NCI-H187 treated with DMSO at 0.1 percent for 48 hours (cell line): ENCODE results near the gene HIVEP3.

Experiments used
- DNase-seq: peaks from one replicate; lab custom pipeline; 2025; lab: John Stamatoyannopoulos, UW

The HIVEP3 gene

DNA sequence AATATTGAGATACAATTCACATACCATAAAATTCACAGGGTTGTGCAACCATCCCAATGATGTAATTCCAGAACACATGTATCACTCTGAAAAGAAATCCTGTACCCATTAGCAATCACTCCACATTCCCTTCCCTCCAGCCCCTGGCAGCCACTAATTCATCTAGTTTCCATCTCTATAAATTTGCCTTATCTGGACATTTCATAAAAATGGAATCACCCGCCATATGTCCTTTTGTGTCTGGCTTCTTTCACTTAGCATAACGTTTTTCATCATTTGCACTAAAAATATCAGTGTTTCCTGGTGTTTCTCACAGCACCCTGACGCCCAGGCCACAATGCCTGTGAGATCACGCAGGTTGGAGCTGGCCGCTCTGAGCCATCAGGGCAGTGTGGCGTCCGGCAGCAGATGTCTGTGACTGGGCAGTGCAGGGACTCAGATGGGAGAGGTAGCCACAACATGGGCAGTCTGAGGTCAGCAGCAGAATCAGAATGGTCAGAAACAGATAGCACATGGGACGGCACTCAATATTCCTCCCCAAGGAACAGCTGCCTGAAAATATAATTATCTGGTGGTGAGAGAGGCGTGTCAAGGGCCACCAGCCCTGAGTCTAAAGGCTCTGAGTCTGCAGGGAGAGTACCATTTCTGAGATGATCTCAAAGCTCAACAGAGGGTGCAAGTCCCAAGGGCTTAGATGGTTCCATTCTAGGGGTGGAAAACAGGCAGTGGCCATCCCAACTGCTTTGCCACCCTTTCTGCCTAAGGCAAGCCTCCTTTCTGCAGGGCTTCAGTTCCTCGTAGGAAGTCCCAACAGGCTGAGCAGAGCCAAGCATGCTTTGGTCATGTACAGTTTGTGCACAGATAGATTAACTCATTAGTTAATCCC, 304.8 kb downstream of the HIVEP3 start:
- no peak for DNase-seq

DNA sequence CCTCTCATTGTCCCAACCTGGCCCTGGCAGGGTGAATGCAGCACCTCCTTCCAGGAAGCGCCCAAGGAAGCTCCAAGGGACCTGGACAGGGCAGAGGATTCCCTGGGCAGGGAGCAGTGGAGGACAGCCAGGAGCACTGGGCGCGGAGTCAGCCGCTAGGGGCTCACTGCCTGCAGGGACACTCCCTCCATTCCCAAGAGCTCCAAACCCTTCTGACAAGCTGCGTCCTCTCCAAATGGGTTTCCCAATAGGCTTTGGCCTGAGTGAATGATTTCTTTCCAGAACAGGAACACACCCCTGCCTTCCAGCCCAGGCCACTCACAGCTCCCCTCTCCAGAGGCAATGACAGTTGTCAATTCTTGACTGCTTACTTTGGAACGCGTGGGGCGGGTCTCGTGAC, 305.8 kb downstream of the HIVEP3 start:
- DNase-seq, result no peak

DNA sequence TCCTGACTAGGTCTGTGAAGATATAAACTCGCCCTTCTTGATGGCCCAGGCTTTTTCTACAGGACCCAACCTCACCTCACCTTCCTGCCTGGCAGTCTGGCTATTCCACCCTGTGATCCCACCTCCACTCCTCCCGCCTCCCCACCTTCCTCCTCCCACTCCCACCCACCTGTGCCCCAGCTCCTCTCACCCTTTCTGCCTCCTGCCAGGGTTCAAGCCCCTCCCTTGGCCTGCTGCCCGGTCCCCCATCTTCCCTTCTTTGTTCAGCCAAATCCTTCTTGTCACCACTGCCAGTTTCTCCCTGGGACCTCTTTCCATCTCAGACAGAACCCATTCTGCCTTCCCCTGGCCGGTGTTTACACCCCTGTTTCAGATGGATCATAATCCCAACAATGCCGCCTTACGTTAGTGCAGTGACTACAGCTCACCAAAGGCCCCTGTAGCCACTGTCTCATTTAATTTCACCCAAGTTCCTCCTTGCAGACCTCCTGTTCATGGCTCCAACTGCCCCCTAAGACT, 306.7 kb downstream of the HIVEP3 start:
- no peak for DNase-seq

DNA sequence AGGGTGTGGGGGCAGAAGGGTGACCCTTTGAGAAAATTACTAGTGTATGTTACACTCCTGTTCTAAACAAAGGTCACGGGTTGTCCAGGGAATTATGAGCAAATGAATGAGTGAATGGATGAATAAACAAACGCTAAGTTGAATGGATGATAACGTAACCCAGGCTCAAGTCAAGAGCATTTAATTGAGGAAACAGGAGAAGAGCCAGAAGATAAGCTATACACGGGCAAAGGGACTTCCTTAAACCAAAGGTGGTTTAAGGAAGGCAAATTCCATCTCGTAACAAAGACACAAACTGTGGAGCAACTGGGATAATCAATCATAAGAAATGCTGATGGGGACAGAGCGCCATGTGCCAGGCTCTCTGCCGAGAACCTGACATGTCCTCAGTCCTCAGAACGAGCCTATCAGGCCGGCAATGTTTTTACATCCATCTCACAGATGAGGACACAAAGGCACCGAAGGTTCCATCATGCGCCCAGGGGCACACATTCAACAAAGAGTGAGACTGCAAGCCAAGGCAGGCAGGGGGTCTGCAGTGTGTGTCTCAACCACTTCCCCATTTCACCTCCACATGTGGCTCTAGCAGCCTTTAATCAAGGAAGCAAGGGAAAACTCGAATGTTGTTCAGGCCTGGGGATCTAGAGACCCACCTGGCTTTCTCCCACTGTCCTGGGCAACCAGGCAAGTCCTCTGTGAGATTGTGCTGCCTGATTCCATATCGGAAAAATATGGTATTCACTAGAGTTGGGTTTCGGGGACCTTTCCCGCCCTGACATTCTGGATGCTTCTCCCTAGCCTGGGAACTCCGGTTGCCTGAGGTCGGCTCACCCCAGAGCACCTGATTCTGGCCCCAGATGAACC, 307.4 kb downstream of the HIVEP3 start:
- DNase-seq, result no peak

DNA sequence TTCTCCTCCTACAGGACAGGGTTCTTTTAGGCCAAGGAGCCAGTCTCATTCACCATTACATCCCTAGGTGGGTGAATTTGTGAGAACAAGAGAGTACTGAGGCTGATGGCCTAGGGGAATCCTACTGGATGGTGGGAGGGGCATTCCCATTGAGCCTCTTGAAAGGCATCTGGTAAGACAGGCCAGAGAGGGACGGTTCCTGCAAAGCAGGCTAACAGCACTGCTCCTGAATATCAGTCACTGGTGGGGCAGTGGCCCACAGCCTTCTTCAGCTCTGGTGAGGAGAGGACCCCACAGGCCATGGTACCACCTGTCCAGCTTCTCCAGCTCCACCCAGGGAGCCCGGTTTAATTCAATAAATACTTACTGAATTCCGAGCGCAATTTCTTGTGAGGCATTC, 308.4 kb downstream of the HIVEP3 start:
- DNase-seq, result no peak

DNA sequence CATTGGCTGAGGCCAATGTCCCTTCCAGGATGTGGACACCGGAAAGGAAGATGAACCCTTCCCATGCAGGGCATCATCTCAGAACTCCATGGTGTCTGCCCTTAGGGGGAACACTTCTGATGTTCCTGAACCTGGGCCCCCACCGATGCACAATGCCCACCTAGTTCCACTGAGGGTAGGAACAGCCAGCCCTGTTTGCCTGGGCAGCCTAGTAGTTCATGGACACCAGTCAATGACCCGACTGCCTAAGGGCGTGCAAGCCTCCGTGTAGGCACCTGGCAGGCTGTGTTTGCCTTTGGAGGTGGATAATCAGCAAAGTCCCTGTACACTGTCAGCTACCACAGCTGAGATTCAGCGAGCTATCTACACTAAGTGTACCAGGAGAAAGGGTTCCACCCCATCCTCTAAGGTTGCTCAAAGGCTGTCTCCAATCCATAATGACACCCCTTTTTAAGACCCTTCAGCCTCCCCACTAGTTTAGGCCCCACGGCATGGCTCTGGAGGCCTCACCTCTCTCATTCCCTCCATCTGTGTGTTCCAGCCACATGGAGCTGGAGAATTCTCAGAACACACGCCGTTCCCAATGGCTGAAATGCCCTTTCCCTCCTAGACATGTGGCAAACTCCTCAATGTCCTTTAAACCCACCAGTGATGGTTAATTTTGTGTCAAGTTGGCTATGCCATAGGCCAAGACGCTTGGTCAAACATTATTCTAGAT, 309.4 kb downstream of the HIVEP3 start:
- DNase-seq, result no peak

DNA sequence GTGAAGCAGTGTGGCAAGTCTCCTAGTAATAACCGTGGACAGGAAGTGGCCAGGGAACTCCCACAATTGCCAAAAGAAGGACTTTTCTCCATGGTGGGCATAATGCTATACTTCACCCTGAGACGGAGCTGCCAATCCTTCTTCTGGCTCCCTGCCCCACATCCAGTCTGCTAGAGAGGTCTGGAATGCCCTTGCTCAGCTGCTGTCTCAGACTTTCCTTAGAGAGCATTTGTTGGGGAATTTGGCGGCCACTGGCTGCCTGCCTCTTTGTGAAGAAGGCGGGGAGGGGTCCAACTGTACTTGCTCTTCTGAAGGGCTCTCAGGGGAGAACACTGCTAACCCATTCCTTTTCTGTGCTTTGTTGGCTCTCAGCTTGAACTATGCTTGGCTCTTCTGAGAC, 310.5 kb downstream of the HIVEP3 start:
- DNase-seq, result no peak

DNA sequence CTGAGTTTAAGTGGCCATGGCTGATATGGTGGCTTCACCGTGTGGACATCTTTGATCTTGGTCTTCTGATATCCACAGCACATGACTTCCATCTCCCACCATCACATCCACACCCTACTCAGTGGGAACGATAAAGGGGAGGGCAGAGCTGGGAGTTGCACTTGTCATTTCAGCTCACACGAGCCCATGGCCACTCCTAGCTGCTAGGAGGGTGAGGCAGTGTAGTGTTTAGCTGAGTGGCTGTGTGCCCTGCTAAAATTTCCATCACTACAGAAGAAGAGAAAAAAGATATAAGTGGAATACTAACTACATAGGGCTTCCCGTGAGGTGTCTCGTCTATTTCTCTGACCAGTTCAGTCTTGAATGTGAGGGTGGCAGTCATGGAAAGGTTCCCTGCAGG, 310.9 kb downstream of the HIVEP3 start:
- DNase-seq, result no peak

DNA sequence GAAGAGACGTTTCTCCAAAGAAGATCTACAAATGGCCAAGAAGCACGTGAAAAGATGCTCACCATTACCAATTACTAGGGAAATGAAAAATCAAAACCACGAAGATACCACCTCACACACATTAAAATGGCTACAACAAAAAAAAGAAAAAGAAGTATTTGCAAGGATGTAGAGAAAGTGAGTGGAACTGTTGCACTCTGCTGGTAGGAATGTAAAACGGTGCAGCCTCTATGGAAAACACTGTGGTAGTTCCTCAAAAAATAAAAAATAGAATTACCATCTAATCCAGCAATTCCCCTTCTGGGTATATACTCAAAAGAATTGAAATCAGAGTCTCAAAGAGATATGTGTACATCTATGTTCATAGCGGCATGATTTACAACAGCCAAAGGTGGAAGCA, 318.8 kb downstream of the HIVEP3 start:
- no peak for DNase-seq

DNA sequence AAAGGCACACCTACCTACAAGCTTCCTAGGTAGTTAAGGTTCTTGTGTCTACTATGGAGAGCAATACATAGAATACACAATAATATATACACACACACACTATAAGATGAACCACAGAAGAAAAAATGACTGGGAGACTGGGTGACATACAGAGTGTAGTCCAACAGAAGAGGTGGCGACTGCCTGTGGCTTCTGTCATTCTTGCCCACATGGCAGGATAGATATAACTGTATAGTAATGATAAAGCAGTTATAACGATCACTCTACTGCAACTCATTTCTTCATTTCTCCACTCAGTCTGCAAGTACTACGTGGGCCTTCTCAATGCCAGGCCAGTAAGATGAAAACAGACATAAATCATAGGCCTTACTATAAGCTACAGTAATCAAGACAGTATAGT, 320.4 kb downstream of the HIVEP3 start:
- DNase-seq, result no peak

DNA sequence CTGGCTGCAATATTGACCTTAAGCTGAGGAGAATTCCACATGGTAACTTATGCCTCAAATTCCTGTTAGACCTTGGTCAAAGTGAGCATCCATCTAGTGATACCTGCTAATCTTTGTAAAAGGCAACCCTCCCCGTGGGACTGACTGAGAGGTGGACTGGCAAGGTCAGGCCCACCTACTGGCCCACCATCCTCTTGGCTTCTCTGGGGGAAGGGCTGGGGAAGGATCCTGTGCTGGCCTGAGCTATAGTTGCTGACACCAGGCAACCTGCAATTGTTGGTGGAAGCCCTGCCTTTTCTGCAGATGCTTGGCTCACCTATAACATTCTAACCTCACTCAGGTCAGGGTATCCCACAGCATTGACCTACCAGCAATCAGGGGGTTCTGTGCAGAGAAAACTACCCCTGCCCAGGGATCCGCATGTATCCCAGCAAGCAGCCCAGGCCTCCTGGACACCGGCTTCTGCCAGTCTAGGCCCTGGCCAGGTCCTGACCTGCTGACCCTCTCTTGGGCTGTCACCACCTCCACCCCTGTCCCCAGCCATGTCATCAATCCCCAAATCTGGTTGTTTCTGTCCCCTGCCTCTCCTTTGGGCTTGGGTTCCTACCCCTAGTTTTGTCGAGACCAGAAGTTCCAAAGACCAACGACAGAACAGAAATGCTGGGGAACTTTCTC, 326.1 kb downstream of the HIVEP3 start:
- DNase-seq, result no peak

DNA sequence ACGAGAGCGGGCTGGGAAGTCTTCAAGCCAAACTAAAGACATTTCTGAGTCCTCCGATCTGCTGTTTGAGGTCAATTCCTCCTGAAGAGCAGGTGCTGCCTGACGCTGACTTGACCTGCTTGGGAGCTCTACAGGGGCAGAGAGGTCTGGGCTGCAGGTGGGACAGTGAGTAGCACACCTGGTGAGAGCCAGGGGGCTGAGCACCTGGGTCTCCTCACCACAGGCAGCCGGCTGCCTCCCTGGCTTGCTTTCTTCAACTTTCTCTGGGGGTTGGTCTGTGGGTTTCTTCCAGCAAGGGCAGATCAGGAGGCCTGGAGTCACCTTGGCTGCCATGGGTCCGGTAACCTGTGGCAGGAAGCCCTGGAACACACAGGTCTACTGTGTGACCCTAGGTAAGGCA, 326.8 kb downstream of the HIVEP3 start:
- DNase-seq, result no peak

DNA sequence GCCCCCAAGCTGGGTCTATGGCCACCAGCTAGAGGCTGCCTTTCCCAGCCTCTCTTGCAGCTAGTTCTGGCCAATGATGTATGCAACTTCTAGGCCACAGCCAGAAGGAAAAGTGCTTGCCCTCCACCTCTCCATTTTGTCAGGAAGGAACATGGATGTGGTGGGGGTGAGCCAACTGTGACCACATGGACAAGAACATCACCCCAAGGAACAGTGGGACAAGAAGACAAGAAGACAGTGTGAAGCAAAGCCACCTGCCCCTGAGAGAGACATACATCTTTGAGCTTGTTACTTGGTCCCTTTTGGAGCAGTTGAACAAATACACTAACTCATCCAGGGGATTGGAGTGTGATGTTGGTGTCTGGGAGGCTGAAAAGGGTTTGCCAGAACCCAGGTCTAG, 328.4 kb downstream of the HIVEP3 start:
- DNase-seq, result no peak

DNA sequence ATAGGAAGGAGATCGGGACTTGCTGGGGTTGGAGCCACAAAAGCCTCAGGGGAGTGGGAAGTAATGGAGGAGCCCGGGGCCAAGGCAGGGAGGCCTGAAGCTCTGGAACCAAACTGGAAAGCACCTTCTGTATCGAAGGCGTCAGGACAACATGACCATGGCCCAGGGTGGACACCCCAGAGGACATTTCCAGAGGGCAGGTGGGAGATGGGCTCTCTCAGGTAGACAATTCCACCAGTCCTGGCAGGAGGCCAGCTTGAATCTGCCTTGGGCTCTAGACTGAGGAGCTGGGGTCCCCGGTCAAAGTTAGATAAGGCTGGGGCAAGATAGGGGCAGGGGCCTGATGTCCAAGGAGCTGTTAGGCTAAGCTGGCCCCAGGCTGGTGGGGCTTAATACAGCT, 329.3 kb downstream of the HIVEP3 start:
- no peak for DNase-seq

DNA sequence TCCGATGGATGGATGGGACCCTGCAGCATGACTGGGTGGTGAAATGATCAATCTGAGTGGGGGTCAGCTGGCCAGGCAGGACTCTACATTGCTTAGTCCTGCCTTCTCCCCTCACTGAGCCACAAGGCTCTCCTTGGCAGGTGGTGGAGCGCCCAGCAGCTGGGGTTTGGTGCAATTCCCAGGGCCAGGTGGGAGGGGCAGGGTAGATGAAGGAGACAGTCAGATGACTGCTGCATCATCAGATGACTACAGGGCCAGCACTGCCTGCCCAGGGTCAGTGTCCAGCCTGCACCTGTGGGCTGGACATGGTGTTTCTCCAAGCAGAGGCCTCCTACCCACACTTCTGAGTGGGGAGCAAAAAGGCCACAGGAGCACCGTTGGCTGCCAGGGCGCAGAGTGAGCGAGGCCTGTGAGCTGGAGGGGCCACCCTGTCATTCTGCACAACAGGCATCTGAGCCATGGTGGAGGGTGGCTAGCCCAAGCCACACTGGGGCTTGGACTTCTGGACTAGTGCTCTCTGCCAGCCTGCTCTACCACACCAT, 330.3 kb downstream of the HIVEP3 start:
- DNase-seq, result no peak

DNA sequence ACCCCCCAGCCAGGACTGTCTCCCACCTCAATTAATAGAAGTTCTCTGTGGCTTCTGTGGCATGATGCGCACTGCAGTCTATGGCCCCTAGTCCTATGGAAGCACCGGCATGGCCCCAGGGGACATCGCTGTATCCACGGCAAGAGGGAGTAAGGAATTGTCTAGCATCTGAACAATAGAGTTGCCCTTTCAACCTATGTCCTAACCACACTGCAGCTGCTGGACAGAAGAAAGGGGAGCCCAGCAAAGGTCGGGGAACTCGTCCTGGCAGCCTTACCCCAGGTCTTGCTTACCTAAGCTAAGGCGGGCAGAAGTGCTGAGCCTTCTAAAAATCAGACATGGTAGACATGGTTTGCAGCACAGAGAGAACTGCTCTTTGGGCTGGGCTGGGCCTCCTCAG, 330.9 kb downstream of the HIVEP3 start:
- no peak for DNase-seq

DNA sequence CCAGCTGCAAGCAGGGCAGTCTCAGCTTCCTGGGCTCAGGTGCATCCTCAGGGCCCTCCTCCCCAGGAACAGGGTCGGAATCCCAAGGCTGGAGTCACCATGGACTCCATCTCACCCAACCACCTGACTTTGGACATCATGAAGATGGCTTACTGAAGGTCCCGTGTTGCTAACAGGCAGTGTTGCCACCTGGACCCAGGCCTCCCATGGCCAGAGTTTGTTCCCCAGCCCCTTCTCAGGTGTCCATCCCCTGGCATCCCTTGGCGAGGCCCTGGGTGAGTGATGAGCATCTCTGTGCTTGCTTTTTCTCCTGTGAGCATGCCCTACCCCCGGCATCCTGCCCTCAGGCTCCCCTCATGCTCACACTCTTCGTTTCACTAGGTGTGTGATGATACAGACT, 332.5 kb downstream of the HIVEP3 start:
- DNase-seq, result no peak

DNA sequence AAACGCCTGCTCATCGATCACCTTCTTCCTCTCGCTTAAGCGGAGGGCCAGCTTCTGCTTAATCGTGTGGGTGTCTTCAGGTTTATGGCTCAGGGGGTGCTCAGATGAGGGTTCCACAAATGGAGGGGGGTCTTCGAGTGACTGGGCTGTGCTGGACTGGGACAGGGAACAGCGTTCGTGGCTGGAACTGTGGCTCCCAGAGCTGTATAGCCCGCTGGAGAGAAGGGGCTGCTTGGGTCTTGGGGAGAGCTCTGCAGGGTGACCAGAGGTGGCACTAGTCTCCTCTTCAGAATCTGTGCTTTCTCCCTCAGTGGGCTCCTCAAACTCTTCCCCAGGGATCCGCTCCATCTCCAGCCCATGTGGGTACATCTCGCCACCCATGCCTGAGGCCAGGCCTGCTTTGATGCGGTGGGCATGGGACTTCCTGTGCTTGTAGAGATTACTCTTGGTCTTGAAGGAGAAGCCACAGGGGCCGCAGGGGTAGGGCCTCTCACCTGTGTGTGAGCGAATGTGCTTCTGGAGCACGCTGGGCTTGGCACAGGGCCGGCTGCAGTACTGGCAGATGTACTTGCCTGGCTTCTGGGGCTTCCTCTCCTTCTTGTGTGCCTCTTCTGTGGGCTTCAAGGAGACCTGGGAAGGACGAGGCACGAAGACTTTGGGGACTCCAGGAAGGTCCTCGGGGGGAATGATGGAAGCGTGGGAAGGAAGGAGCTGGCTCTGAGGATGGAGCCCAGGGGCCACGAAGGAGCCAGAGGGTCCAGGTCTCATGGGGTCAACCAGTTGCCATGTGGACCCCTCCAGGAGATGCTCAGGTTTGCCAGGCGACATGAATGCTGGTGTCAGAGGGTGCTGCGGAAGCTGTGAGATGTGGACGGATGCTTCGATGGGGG, 334.8 kb downstream of the HIVEP3 start:
- no peak for DNase-seq

DNA sequence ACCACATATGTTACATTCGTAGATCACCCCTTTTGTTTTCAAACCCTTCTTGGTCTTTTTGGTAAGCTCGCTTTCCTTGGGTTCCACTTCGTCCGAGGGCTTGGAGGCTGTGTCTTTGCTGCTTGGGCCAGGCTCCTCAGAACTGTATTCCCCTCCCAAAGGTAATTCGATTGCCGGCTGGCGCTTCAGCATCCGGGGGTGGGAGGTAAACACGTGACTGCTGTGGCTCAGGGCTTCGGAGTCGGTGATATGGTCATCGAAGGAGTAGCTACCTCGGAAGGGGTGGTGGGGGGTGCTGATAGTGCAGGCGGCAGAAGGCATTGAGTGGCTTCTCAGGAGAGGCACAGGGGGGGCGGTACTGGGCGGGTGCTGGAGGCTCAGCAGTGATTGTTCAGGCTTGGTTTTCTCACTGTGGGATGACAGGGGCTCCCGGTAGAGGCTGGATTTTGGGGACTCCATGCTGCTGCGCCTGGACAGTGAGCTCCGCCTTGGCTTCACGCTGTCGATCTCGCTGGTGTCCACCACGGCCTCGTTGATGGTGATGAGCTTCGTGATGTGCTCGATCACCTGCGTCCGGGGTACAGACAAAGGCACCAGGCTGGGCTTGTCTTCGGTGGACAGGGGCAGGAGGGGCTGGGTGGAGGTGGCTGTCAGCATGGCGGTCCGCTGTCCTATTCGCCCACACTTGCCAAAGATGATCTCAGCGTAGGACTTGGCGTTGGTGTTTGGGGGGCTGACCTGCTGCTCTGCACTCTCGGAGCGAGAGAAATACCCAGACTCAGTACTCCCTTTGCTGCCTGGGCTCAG, 335.7 kb downstream of the HIVEP3 start:
- no peak for DNase-seq

DNA sequence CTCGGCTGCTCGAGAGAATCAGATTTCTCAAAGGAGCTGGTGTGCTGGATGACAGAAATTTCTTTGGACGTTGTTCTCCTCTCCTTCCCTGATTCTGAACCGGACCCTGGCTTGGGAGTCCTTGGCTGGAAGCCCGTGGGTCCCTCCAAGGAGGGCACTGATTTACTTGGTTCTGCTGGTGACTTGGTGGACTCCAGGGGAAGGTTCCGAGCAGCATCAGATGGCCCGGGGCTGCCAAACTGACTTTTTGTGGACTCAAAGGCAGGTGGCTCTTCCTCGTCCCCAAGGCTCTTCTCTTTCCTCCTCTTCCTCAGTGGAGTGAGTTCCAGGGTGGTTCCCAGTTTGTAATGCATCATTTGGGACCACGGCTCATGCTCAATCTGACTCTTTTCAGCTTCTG, 336.4 kb downstream of the HIVEP3 start:
- no peak for DNase-seq
